H9 (cell line): Measurements from ENCODE around the gene RNF40. TPM values are rescaled to one million over a fixed set of nuclear protein-coding genes. Genes with fewer than 3 reads are reported as not detected.

Experiments used
- DNase-seq: peaks from one replicate; pipeline ENCODE4 v3.0.0-alpha.2; 2017
- H2AFZ ChIP-seq: one replicate; pipeline ENCODE4 v1.6.1; 2013; ENCODE audit warnings: mild to moderate bottlenecking, low read length, control low read depth, moderate library complexity
- H2AK5ac ChIP-seq: 2 replicates; pipeline ENCODE4 v1.6.1; 2013; ENCODE audit warnings: low read length, control low read depth, mixed read lengths; ENCODE audit not compliant: insufficient read length
- H2BK120ac ChIP-seq: one replicate; pipeline ENCODE4 v1.6.1; 2013; ENCODE audit warnings: low read depth, mild to moderate bottlenecking, low read length, control low read depth, inconsistent platforms; ENCODE audit not compliant: poor library complexity, severe bottlenecking
- H2BK12ac ChIP-seq: 2 replicates; pipeline ENCODE4 v1.6.1; 2013; ENCODE audit warnings: low read length, control low read depth, mixed read lengths, low read depth; ENCODE audit not compliant: insufficient read length
- H2BK15ac ChIP-seq: 2 replicates; pipeline ENCODE4 v1.6.1; 2013; ENCODE audit warnings: low read depth, low read length, control low read depth
- H2BK20ac ChIP-seq: one replicate; pipeline ENCODE4 v1.6.1; 2013; ENCODE audit warnings: low read depth, mild to moderate bottlenecking, low read length, control low read depth, inconsistent platforms; ENCODE audit not compliant: poor library complexity, severe bottlenecking
- H2BK5ac ChIP-seq: 2 replicates; pipeline ENCODE4 v1.6.1; 2013; ENCODE audit warnings: low read length, control low read depth, mixed read lengths; ENCODE audit not compliant: insufficient read length
- H3K14ac ChIP-seq: 2 replicates; pipeline ENCODE4 v1.6.1; 2013; ENCODE audit warnings: low read length, control low read depth; ENCODE audit not compliant: insufficient read depth
- H3K18ac ChIP-seq: 2 replicates; pipeline ENCODE4 v1.6.1; 2013; ENCODE audit warnings: low read depth, mild to moderate bottlenecking, mixed read lengths, low read length, control low read depth; ENCODE audit not compliant: insufficient read length
- H3K23ac ChIP-seq: 2 replicates; pipeline ENCODE4 v1.6.1; 2013; ENCODE audit warnings: low read length, control low read depth, mixed read lengths, low read depth; ENCODE audit not compliant: insufficient read length
- H3K23me2 ChIP-seq: 2 replicates; pipeline ENCODE4 v1.6.1; 2013; ENCODE audit warnings: low read depth, mild to moderate bottlenecking, mixed read lengths, low read length, control low read depth; ENCODE audit not compliant: insufficient read length, poor library complexity, severe bottlenecking
- H3K27ac ChIP-seq: 2 replicates; pipeline ENCODE4 v1.5.1; 2013; ENCODE audit warnings: low read length, control low read depth, mixed read lengths, low read depth; ENCODE audit not compliant: insufficient read length
- H3K27me3 ChIP-seq: 2 replicates; pipeline ENCODE4 v1.6.1; 2013; ENCODE audit warnings: low read length, control low read depth, inconsistent platforms; ENCODE audit not compliant: insufficient read depth
- H3K4ac ChIP-seq: 2 replicates; pipeline ENCODE4 v1.6.1; 2013; ENCODE audit warnings: low read depth, mild to moderate bottlenecking, control low read depth, inconsistent platforms, low read length, moderate library complexity
- H3K4me1 ChIP-seq: 2 replicates; pipeline ENCODE4 v1.6.1; 2013; ENCODE audit warnings: low read length, control low read depth, inconsistent platforms; ENCODE audit not compliant: insufficient read depth
- H3K4me2 ChIP-seq: 2 replicates; pipeline ENCODE4 v1.6.1; 2013; ENCODE audit warnings: low read length, control low read depth, mixed read lengths; ENCODE audit not compliant: insufficient read length, insufficient read depth
- H3K56ac ChIP-seq: 2 replicates; pipeline ENCODE4 v1.6.1; 2013; ENCODE audit warnings: low read depth, mild to moderate bottlenecking, mixed read lengths, low read length, control low read depth; ENCODE audit not compliant: insufficient read length
- H3K79me1 ChIP-seq: 2 replicates; pipeline ENCODE4 v1.6.1; 2013; ENCODE audit warnings: low read depth, mild to moderate bottlenecking, moderate library complexity, low read length, control low read depth, inconsistent platforms; ENCODE audit not compliant: insufficient read depth, poor library complexity, severe bottlenecking
- H3K79me2 ChIP-seq: 2 replicates; pipeline ENCODE4 v1.6.1; 2013; ENCODE audit warnings: low read length, control low read depth, inconsistent platforms; ENCODE audit not compliant: insufficient read depth
- H3K9ac ChIP-seq: 2 replicates; pipeline ENCODE4 v1.6.1; 2013; ENCODE audit warnings: low read length, control low read depth, mixed read lengths; ENCODE audit not compliant: insufficient read length; ENCODE audit errors: extremely low read depth
- H3K9me3 ChIP-seq: one replicate; pipeline ENCODE4 v1.6.1; 2013; ENCODE audit warnings: low read depth, low read length, inconsistent platforms; ENCODE audit not compliant: control insufficient read depth
- H3T11ph ChIP-seq: one replicate; pipeline ENCODE4 v1.6.1; 2013; ENCODE audit warnings: mild to moderate bottlenecking, low read length, control low read depth, inconsistent platforms
- H4K20me1 ChIP-seq: one replicate; pipeline ENCODE4 v1.6.1; 2013; ENCODE audit not compliant: control insufficient read depth, insufficient read length, insufficient read depth
- H4K5ac ChIP-seq: 2 replicates; pipeline ENCODE4 v1.6.1; 2013; ENCODE audit warnings: low read depth, mild to moderate bottlenecking, mixed read lengths, low read length, control low read depth; ENCODE audit not compliant: insufficient read length
- H4K8ac ChIP-seq: replicated peaks from 2 replicates; pipeline ENCODE4 v1.6.1; 2013; ENCODE audit warnings: low read length, control low read depth, mixed read lengths, low read depth; ENCODE audit not compliant: insufficient read length
- H4K91ac ChIP-seq: 2 replicates; pipeline ENCODE4 v1.6.1; 2013; ENCODE audit warnings: low read depth, mild to moderate bottlenecking, moderate library complexity, mixed read lengths, low read length, control low read depth; ENCODE audit not compliant: insufficient read length
- H3K27ac Mint-ChIP-seq, 3 experiments: 2 replicates in 2 of 3; 3 replicates in 1 of 3; pipeline ENCODE4 v1.8.0; 2020 to 2021; ENCODE audit warnings: mixed read lengths in 3 of 3, mild to moderate bottlenecking in 1 of 3, moderate library complexity in 1 of 3
- H3K27me3 Mint-ChIP-seq: 2 replicates; pipeline ENCODE4 v1.8.0; 2021; ENCODE audit warnings: low read depth, mild to moderate bottlenecking, moderate library complexity, mixed read lengths
- H3K36me3 Mint-ChIP-seq, 3 experiments: 2 replicates in 2 of 3; 3 replicates in 1 of 3; pipeline ENCODE4 v1.8.0; 2020 to 2021; ENCODE audit warnings: low read depth in 3 of 3, mixed read lengths in 3 of 3; ENCODE audit not compliant: insufficient read depth in 1 of 3
- H3K4me1 Mint-ChIP-seq, 2 experiments: 2 replicates each; pipeline ENCODE4 v1.8.0; 2020; ENCODE audit warnings: mixed read lengths in 2 of 2
- H3K4me3 Mint-ChIP-seq, 2 experiments: 2 replicates in 1 of 2; 3 replicates in 1 of 2; pipeline ENCODE4 v1.8.0; 2020 to 2021; ENCODE audit warnings: mild to moderate bottlenecking in 2 of 2, mixed read lengths in 2 of 2, moderate library complexity in 1 of 2
- H3K9me3 Mint-ChIP-seq, 2 experiments: 2 replicates in 1 of 2; 3 replicates in 1 of 2; pipeline ENCODE4 v1.8.0; 2020; ENCODE audit warnings: mild to moderate bottlenecking in 2 of 2, mixed read lengths in 2 of 2, moderate library complexity in 1 of 2
- CTCF ChIP-seq: fragments of 200-600 bp; sonication (generic); conservative IDR thresholded peaks from 3 replicates; pipeline ENCODE4 v1.8.0; 2021; ENCODE audit warnings: antibody characterized with exemption, mild to moderate bottlenecking
- WGBS: extraction: QIAGEN DNeasy Blood & Tissue Kit; methylation state at CpG from one replicate; pipeline ENCODE4 v1.1.7; 2013; ENCODE audit warnings: missing lambda C conversion rate, low lambda C conversion rate, mixed read lengths; ENCODE audit not compliant: insufficient read length; ENCODE audit errors: extremely low coverage; 5-methylcytosine and 5-hydroxymethylcytosine counted together
- total RNA-seq: library from RNA; stranded (reverse); gene quantifications from 2 replicates; pipeline ENCODE4 v1.2.1, GENCODE V29; 2021

Gene RNF40
- total RNA-seq, 1 experiment from 2014 or later = 103 TPM

GRCh38 chr16:30761427-30761927 is 645 bp upstream of the RNF40 start:
- Mint-ChIP-seq H3K4me3 (peak overlapping the region; percentile 91 to 97), H3K4me1 (peaks cover 17 to 18% of the 10 kb centered on the region in 2 experiments), H3K36me3 (peaks cover 31 to 60% (median 41%) of the 10 kb centered on the region in 3 experiments), H3K27me3 (no peaks in the 10 kb centered on the region), H3K27ac (peak overlapping the region in 2 of 3 experiments; percentile 63 to 94; a peak in 3 of 7 replicates), H3K9me3 (no peaks in the 10 kb centered on the region)
- no peak overlapping the region for H4K8ac ChIP-seq
- H3K23ac ChIP-seq = no peak overlapping the region
- H2AFZ ChIP-seq = no peak overlapping the region
- H3K56ac ChIP-seq = no peak overlapping the region
- WGBS = no CpG with 5 or more reads among the region's 64 CpGs
- no peak overlapping the region; the same call in 1 of the 2 replicates for H3K14ac ChIP-seq
- no peak overlapping the region for H3K27ac ChIP-seq
- H3K23me2 ChIP-seq = peaks cover 20% of the 10 kb centered on the region
- no peak for TF ChIP-seq CTCF
- DNase-seq = peak; percentile 68
- peak overlapping the region; percentile 95 for H3K4me2 ChIP-seq
- H4K5ac ChIP-seq = no peak overlapping the region
- no peaks in the 10 kb centered on the region for H3K79me2 ChIP-seq
- H3K9me3 ChIP-seq = no peaks in the 10 kb centered on the region
- no peak overlapping the region for H4K91ac ChIP-seq
- no peaks in the 10 kb centered on the region for H3K27me3 ChIP-seq
- H2BK5ac ChIP-seq = no peak overlapping the region
- H3T11ph ChIP-seq = no peak overlapping the region
- no peak overlapping the region for H2BK15ac ChIP-seq
- H3K18ac ChIP-seq = no peak overlapping the region
- H3K4ac ChIP-seq = no peak overlapping the region
- H4K20me1 ChIP-seq = no peaks in the 10 kb centered on the region
- peak overlapping the region; percentile 46 for H3K9ac ChIP-seq
- H2BK20ac ChIP-seq = no peak overlapping the region
- no peaks in the 10 kb centered on the region for H3K4me1 ChIP-seq
- no peak overlapping the region for H2BK120ac ChIP-seq
- H3K79me1 ChIP-seq = peaks cover 6% of the 10 kb centered on the region
- no peak overlapping the region for H2BK12ac ChIP-seq
- H2AK5ac ChIP-seq = no peak overlapping the region
